Mucosa of descending colon (tissue), 3 donors: ENCODE results near the gene DDIT4L. TPM values are rescaled to one million over a fixed set of nuclear protein-coding genes. Genes with fewer than 3 reads are reported as not detected.

Source experiments
- ATAC-seq: fragments of 200-7000 bp; cut with Tn5 transposase; one replicate; pipeline ENCODE4 v1.9.1; 2020; ENCODE audit warnings: mild to moderate bottlenecking, moderate library complexity
- DNase-seq, 3 donors: peaks; one replicate each; pipeline ENCODE4 v3.0.0-alpha.2; 2020
- H3K36me3 ChIP-seq: fragments of 200-600 bp; one replicate; pipeline ENCODE4 v1.8.0; 2021; ENCODE audit warnings: low read depth, mild to moderate bottlenecking
- H3K4me1 ChIP-seq: fragments of 200-600 bp; one replicate; pipeline ENCODE4 v1.8.0; 2021; ENCODE audit warnings: low read depth, mild to moderate bottlenecking
- H3K4me3 ChIP-seq: fragments of 200-600 bp; one replicate; pipeline ENCODE4 v1.8.0; 2021; ENCODE audit warnings: mild to moderate bottlenecking
- H3K9me3 ChIP-seq: fragments of 200-600 bp; one replicate; pipeline ENCODE4 v1.8.0; 2021; ENCODE audit warnings: mild to moderate bottlenecking
- CTCF ChIP-seq: fragments of 200-600 bp; IDR thresholded peaks from one replicate; pipeline ENCODE4 v1.8.0; 2022; ENCODE audit warnings: antibody characterized with exemption, mild to moderate bottlenecking
- intact Hi-C, 2 donors: fragments of 100-400 bp; cut with DNase I in 1 of 2; cut with micrococcal nuclease in 1 of 2; formaldehyde crosslinking; loops; one replicate each; pipeline versions ENCODE4 v1.11.0 to v1.11.1; 2022; cut with DNase I, micrococcal nuclease
- total RNA-seq, 3 donors: library from RNA; stranded (reverse); fragmentation: NEBNext Ultra II Directional in 2 of 3; extraction: Animal tissue kit (Norgen Biotek cat#: 25700) in 2 of 3; gene quantifications; one replicate each; pipeline versions ENCODE4 v1.2.1 to v1.2.4, GENCODE V29; 2021 to 2023
- donor health status: DM: no; HTN: no; CAD: no; lungs with moderate emphysema.
- donor health status: DM: no; HTN: no; CAD: no.
- donor health status: DM: no; HTN: yes; CAD: no.

DDIT4L gene
- total RNA-seq, 3 donors from 2014 or later = 0.43 to 5.8 TPM; not detected in 1

GRCh38 chr4:100164808-100165760 lies 25.2 kb downstream of the DDIT4L start:
- no peak for TF ChIP-seq CTCF
- DNase-seq = no peak
- intact Hi-C loops = no loop called here

GRCh38 chr4:100162027-100162685 lies 28.1 kb downstream of the DDIT4L start:
- H3K9me3 ChIP-seq = peaks cover 10% of the 10 kb centered on the region
- DNase-seq (no peak), ATAC-seq (no peak)
- no peak overlapping the region for H3K4me3 ChIP-seq
- intact Hi-C loops = no loop called here
- no peak for TF ChIP-seq CTCF
- H3K36me3 ChIP-seq = no peaks in the 10 kb centered on the region
- H3K4me1 ChIP-seq = no peaks in the 10 kb centered on the region

More at GRCh38 chr4:100164808-100165760, 25.2 kb downstream of the DDIT4L start:
- H3K9me3 ChIP-seq = peaks cover 10% of the 10 kb centered on the region
- no peaks in the 10 kb centered on the region for H3K36me3 ChIP-seq
- no peaks in the 10 kb centered on the region for H3K4me1 ChIP-seq
- no peak overlapping the region for H3K4me3 ChIP-seq
- ATAC-seq = no peak

GRCh38 chr4:100149190-100149589 lies 41.1 kb downstream of the DDIT4L start:
- Histone ChIP-seq H3K4me1 (no peaks in the 10 kb centered on the region), H3K36me3 (no peaks in the 10 kb centered on the region), H3K9me3 (no peaks in the 10 kb centered on the region), H3K4me3 (no peak overlapping the region)
- no peak for DNase-seq
- no peak for TF ChIP-seq CTCF
- intact Hi-C loops = no loop called here
- ATAC-seq = no peak

- ATAC-seq (no peak), DNase-seq (no peak)
Observed at GRCh38 chr4:100147684-100148083, 42.6 kb downstream of the DDIT4L start.

GRCh38 chr4:100147198-100147597 lies 43.1 kb downstream of the DDIT4L start:
- DNase-seq = no peak
- no peak overlapping the region for H3K4me3 ChIP-seq

More at GRCh38 chr4:100147684-100148083, 42.6 kb downstream of the DDIT4L start:
- Histone ChIP-seq H3K4me3 (no peak overlapping the region), H3K4me1 (no peaks in the 10 kb centered on the region), H3K36me3 (no peaks in the 10 kb centered on the region), H3K9me3 (no peaks in the 10 kb centered on the region)
- no peak for TF ChIP-seq CTCF
- intact Hi-C loops = no loop called here

More at GRCh38 chr4:100147198-100147597, 43.1 kb downstream of the DDIT4L start:
- no peak for ATAC-seq
- no peaks in the 10 kb centered on the region for H3K9me3 ChIP-seq
- no peaks in the 10 kb centered on the region for H3K4me1 ChIP-seq
- no peaks in the 10 kb centered on the region for H3K36me3 ChIP-seq
- intact Hi-C loops = no loop called here
- no peak for TF ChIP-seq CTCF
